PFSK-1 (cell line): ENCODE results near the gene WDR20.

Experiments
- FOXP2 ChIP-seq: optimal IDR thresholded peaks from 2 replicates; pipeline ENCODE3; 2011; ENCODE audit warnings: borderline replicate concordance, control low read depth, inconsistent platforms; ENCODE audit not compliant: insufficient read depth; ENCODE audit errors: extremely low read length, extremely low read depth
- POLR2AphosphoS5 ChIP-seq: IDR thresholded peaks from 2 replicates; pipeline ENCODE4 v1.6.1; 2012; ENCODE audit warnings: low read depth, mild to moderate bottlenecking, control low read depth, low read length, moderate library complexity
- REST ChIP-seq, 2 experiments: IDR thresholded peaks; 2 replicates each; pipeline versions ENCODE4 v1.6.1 to v1.8.0; 2011 to 2012; ENCODE audit warnings: low read depth in 2 of 2, low read length in 2 of 2, control low read depth in 1 of 2, inconsistent platforms in 1 of 2, mild to moderate bottlenecking in 1 of 2, moderate library complexity in 1 of 2; ENCODE audit not compliant: insufficient read depth in 1 of 2
- SIN3A ChIP-seq: IDR thresholded peaks from 2 replicates; pipeline ENCODE4 v1.6.1; 2012; ENCODE audit warnings: mild to moderate bottlenecking, low read length, moderate library complexity, borderline replicate concordance; ENCODE audit not compliant: insufficient read depth
- TAF1 ChIP-seq: IDR thresholded peaks from 2 replicates; pipeline ENCODE4 v1.6.1; 2012; ENCODE audit warnings: low read length, control low read depth, borderline replicate concordance; ENCODE audit not compliant: insufficient read depth

WDR20 gene

DNA sequence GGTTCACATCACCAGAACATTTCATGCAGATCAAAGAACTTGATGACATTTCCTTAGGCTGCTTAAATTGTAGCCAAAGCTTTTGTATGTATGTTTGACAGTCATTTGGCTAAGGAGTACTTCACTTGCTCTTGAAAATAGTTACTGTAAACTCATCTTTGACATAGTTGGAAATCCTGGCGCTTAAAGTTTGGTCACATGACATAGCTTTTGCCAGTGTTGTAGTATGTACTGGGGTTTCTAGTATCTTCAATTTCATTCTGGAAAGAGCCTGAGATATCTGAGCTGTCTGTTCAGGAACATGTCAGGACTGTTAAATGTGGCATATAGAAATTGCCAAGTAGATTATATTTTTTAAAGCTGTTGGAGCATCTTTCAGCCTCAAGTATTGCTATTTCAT, 55.7 kb downstream of the WDR20 start:
- TF ChIP-seq TAF1 (no peak), SIN3A (no peak), POLR2AphosphoS5 (no peak), REST (IDR thresholded peaks at IDR 0.05; ENCODE audit: insufficient read depth in 1 of 2, low read depth in 2 of 2, low read length in 2 of 2) (no peak), FOXP2 (no peak)

DNA sequence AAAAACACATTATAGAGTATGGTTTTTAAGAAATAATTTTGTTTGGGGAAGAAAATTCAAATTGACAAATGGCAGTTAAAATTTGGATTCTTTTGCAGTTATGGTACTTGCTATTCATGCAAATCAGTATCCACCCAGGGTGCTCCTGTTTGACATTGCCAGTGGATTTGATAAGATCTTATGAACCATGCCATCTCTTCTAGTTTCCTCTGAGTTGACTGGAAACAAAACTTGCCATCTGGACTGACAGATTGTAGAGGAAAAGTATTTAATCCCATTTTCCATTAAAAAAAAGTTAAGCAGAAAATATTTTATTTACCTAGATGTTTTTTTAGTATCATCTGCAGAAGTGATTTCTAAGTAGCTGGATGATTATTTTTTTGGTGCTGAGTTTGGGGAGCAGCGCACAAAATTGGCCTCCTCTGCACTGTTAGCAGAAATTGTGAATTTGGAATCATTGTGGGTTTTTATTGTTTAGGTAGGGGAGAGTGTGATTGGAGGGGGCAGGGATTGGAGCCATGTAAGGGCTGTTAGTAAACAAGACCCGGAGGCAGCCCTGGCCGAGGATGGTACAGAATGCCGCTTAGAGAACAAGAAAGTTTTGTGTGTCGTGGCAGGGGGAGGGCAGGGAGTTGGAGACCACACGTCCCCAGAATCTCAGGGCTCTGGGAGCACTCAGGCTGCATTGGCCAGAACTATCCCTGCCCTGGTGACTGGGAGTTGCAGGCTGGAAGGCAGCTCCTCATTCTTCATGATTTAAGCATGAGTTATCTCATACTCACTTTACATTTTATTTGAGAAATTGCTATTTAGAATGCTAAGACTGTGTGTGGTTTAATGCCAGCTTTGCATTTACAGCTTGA, 56.6 kb downstream of the WDR20 start:
- no peak for TF ChIP-seq SIN3A

DNA sequence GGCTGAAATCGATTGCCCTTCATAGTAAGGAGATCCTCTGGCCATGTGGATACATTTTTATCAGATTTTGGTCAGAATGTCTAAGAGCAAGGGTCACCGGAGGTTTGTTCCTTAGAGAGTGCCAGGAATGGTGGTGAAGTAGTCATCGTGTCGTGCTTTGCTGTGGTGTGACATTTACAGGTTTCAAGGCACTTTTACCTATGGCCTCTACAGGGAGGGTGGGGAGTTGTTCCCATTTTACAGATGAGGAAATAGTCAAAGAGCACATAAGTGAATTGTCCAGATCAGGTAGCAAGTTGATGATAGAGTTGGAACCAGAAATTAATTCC, 57.2 kb downstream of the WDR20 start:
- no peak for TF ChIP-seq POLR2AphosphoS5
- no peak for TF ChIP-seq REST (IDR thresholded peaks at IDR 0.05; ENCODE audit: insufficient read depth in 1 of 2, low read depth in 2 of 2, low read length in 2 of 2)
- no peak for TF ChIP-seq FOXP2
- TF ChIP-seq TAF1 = no peak
- TF ChIP-seq SIN3A = no peak

DNA sequence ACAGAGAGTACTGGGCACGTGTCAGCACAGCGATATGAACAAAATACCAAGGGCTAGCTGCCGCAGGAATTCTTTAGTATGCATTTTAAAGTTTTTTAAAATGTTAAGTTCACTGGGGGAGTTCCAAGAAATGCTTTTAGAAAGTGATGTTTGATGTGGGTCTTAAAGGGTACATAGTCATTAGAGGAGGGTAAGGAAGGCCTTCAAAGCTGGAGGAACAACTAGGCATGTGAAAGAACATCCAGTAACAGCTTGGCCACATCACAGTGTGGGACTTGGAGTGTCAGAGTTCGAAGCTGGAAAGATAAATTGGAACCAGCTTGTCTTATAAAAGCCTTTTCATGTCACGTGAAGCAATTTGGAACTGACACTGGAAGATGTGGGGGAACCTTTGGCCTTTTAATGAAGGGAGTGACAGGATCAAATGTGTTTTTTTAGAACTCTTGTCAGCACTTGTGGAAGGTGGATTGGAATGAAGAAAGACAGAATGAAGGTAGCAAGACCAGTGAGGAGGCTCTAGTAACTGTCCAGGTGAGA, 57.7 kb downstream of the WDR20 start:
- no peak for TF ChIP-seq TAF1
- TF ChIP-seq FOXP2 = no peak
- TF ChIP-seq SIN3A = no peak
- TF ChIP-seq REST (IDR thresholded peaks at IDR 0.05; ENCODE audit: insufficient read depth in 1 of 2, low read depth in 2 of 2, low read length in 2 of 2) = no peak

- no peak for TF ChIP-seq REST (IDR thresholded peaks at IDR 0.05; ENCODE audit: insufficient read depth in 1 of 2, low read depth in 2 of 2, low read length in 2 of 2)
- TF ChIP-seq SIN3A = no peak
- no peak for TF ChIP-seq TAF1
- no peak for TF ChIP-seq POLR2AphosphoS5
- TF ChIP-seq FOXP2 = no peak
Measured at GRCh38 chr14:102200690-102201352, 61.1 kb downstream of the WDR20 start.
